Erythroblast (primary cell): ENCODE data around the gene YBX1.
"Not testable (repeated sequence)": the region's sequence is repeated elsewhere in the genome, so short reads cannot be mapped to it uniquely, and the experiment has no call there.

Experiments used
- DNase-seq, 2 experiments: peaks; one replicate each; lab custom pipeline; 2025; lab: John Stamatoyannopoulos, UW
- GATA1 ChIP-seq: IDR thresholded peaks from 2 replicates; pipeline ENCODE4 v1.6.1; 2011; ENCODE audit warnings: low read depth, mild to moderate bottlenecking, control low read depth, low read length, moderate library complexity
- POLR2A ChIP-seq: IDR thresholded peaks from 2 replicates; pipeline ENCODE4 v1.6.1; 2011; ENCODE audit warnings: mild to moderate bottlenecking, low read length

The YBX1 gene

GRCh38 chr1:42679364-42679983 lies 2.7 kb upstream of the YBX1 start:
- TF ChIP-seq GATA1 (no peak), POLR2A (no peak)
- DNase-seq = no peak

GRCh38 chr1:42680055-42680454 lies 2.2 kb upstream of the YBX1 start:
- no peak for TF ChIP-seq GATA1
- no peak for TF ChIP-seq POLR2A
- no peak for DNase-seq

- TF ChIP-seq GATA1 (no peak), POLR2A (no peak)
- DNase-seq = peak; percentile 64 to 67
Measured at GRCh38 chr1:42680921-42681683, 1.1 kb upstream of the YBX1 start.

- not testable (repeated sequence) for DNase-seq
Measured at GRCh38 chr1:42682484-42682738, 193 bp downstream of the YBX1 start.

- TF ChIP-seq GATA1 (no peak), POLR2A (no peak)
- DNase-seq = peak; percentile 93 to 94
Measured at GRCh38 chr1:42682739-42683531, 717 bp downstream of the YBX1 start.

- peak; percentile 62 to 64 for DNase-seq
- TF ChIP-seq GATA1 (no peak), POLR2A (no peak)
Measured at GRCh38 chr1:42684139-42684538, 1.9 kb downstream of the YBX1 start.

- peak; percentile 83 to 91 for DNase-seq
Measured at GRCh38 chr1:42686418-42686817, 4.2 kb downstream of the YBX1 start.

GRCh38 chr1:42689912-42690311 lies 7.7 kb downstream of the YBX1 start:
- DNase-seq = no peak
- no peak for TF ChIP-seq GATA1
- TF ChIP-seq POLR2A = no peak

More at GRCh38 chr1:42686418-42686817, 4.2 kb downstream of the YBX1 start:
- no peak for TF ChIP-seq GATA1
- TF ChIP-seq POLR2A = peak; percentile 74

GRCh38 chr1:42690477-42691156 lies 8.4 kb downstream of the YBX1 start:
- TF ChIP-seq POLR2A = no peak
- no peak for TF ChIP-seq GATA1
- DNase-seq = no peak

- DNase-seq = no peak
Measured at GRCh38 chr1:42691157-42691498, 8.9 kb downstream of the YBX1 start.

GRCh38 chr1:42692461-42692860 lies 10.2 kb downstream of the YBX1 start:
- TF ChIP-seq GATA1 = no peak
- TF ChIP-seq POLR2A = no peak
- DNase-seq = no peak

More at GRCh38 chr1:42691157-42691498, 8.9 kb downstream of the YBX1 start:
- TF ChIP-seq GATA1 (no peak), POLR2A (no peak)

- no peak for DNase-seq
Measured at GRCh38 chr1:42692911-42693310, 10.7 kb downstream of the YBX1 start.

GRCh38 chr1:42698081-42698813 lies 16.0 kb downstream of the YBX1 start:
- no peak for TF ChIP-seq GATA1
- no peak for TF ChIP-seq POLR2A
- DNase-seq = no peak

More at GRCh38 chr1:42692911-42693310, 10.7 kb downstream of the YBX1 start:
- no peak for TF ChIP-seq GATA1
- TF ChIP-seq POLR2A = no peak
